IMR-90 (cell line): ENCODE results near the gene RAPGEF1.

ENCODE experiments used
- MAFK ChIP-seq: IDR thresholded peaks from 2 replicates; pipeline ENCODE4 v1.6.1; 2012; ENCODE audit warnings: low read depth, low read length, improper control_type of control experiment
- MXI1 ChIP-seq: IDR thresholded peaks from 2 replicates; pipeline ENCODE4 v1.6.1; 2012; ENCODE audit warnings: low read depth, mild to moderate bottlenecking, low read length, moderate library complexity, borderline replicate concordance
- POLR2A ChIP-seq: IDR thresholded peaks from 2 replicates; pipeline ENCODE4 v1.6.1; 2012; ENCODE audit warnings: mild to moderate bottlenecking, low read depth, low read length
- TF ChIP-seq, protein P1 (sequence below): conservative IDR thresholded peaks from 2 replicates; pipeline ENCODE4 v1.5.1; 2012; ENCODE audit warnings: mild to moderate bottlenecking, low read depth, low read length, improper control_type of control experiment
- TF ChIP-seq, protein P2 (sequence below): fragments of 150-350 bp; IDR thresholded peaks from 2 replicates; pipeline ENCODE4 v1.6.1; 2017; ENCODE audit warnings: mild to moderate bottlenecking, antibody characterized with exemption, low read length, low read depth

DNA sequence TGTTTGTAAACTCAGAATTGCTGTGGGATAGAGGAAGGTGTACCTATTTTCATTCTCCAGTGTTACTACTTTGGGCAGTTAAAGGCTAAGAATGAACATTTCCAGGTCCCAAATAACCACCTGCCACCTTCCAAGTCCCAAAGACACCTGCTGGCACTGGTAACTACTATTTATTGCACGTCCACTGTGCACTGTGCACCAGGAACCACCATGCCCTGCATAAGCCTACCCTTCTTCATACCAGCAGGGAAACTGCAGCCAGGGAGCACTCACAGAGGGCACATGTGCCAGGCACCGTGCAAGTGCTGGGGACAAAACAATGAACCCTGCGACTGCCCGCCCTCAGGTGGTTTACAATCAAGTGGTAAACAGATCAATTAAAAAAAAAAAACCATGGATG, 34.9 kb downstream of the RAPGEF1 start:
- TF ChIP-seq, protein P1, sequence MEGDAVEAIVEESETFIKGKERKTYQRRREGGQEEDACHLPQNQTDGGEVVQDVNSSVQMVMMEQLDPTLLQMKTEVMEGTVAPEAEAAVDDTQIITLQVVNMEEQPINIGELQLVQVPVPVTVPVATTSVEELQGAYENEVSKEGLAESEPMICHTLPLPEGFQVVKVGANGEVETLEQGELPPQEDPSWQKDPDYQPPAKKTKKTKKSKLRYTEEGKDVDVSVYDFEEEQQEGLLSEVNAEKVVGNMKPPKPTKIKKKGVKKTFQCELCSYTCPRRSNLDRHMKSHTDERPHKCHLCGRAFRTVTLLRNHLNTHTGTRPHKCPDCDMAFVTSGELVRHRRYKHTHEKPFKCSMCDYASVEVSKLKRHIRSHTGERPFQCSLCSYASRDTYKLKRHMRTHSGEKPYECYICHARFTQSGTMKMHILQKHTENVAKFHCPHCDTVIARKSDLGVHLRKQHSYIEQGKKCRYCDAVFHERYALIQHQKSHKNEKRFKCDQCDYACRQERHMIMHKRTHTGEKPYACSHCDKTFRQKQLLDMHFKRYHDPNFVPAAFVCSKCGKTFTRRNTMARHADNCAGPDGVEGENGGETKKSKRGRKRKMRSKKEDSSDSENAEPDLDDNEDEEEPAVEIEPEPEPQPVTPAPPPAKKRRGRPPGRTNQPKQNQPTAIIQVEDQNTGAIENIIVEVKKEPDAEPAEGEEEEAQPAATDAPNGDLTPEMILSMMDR, result no peak
- no peak for TF ChIP-seq MXI1
- TF ChIP-seq POLR2A, result no peak
- TF ChIP-seq MAFK, result no peak
- TF ChIP-seq, protein P2, sequence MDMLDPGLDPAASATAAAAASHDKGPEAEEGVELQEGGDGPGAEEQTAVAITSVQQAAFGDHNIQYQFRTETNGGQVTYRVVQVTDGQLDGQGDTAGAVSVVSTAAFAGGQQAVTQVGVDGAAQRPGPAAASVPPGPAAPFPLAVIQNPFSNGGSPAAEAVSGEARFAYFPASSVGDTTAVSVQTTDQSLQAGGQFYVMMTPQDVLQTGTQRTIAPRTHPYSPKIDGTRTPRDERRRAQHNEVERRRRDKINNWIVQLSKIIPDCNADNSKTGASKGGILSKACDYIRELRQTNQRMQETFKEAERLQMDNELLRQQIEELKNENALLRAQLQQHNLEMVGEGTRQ, result no peak
